HG02759 (cell line): ENCODE measurements around the gene SLC19A1.

Experiments
- ATAC-seq: cut with Tn5 transposase; IDR thresholded peaks from one replicate; pipeline ENCODE4 v1.9.1; 2021; ENCODE audit warnings: mild to moderate bottlenecking, moderate library complexity; ENCODE audit not compliant: unreplicated experiment

The SLC19A1 gene

GRCh38 chr21:45496968-45497845 is 45.0 kb downstream of the SLC19A1 start:
- no peak for ATAC-seq

DNA sequence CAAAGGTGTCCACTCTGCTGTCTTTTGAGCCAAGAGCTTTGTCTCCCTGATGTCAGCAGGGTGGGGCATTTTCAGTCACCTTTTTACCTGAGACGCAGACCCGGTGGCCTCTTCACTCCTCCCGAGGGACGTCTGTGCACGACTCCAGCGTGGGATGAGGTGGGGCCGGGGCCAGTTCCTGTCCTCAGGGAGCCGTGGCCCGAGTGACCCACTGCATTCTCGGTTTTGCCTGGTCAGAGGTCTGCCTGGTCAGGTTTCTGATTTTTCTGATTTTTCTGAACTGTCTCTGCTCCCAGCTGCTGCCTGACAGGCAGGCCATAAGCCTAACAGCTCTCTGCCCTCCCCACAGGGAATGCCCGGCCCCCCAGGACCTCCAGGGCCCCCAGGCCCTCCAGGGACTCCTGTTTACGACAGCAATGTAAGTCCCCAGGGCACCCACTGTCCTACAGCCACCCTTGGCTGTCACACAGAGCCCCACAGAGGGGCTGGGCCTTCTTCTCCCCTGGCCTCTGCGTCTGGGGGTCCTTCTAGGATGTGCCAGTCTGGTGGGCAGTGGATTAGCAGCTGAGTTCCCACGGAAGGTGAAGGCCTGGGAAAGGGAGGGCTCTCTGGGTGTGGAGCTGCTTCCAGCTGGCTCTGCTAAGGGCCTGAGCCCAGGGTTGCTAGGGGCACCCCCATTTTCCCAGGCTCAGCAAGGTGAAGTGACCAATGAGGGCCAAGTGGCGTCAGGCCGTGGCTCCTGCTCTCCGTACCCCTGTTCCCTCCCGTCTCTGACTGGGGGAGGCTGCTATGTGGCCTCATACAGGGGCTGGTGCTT is 45.9 kb downstream of the SLC19A1 start:
- no peak for ATAC-seq

DNA sequence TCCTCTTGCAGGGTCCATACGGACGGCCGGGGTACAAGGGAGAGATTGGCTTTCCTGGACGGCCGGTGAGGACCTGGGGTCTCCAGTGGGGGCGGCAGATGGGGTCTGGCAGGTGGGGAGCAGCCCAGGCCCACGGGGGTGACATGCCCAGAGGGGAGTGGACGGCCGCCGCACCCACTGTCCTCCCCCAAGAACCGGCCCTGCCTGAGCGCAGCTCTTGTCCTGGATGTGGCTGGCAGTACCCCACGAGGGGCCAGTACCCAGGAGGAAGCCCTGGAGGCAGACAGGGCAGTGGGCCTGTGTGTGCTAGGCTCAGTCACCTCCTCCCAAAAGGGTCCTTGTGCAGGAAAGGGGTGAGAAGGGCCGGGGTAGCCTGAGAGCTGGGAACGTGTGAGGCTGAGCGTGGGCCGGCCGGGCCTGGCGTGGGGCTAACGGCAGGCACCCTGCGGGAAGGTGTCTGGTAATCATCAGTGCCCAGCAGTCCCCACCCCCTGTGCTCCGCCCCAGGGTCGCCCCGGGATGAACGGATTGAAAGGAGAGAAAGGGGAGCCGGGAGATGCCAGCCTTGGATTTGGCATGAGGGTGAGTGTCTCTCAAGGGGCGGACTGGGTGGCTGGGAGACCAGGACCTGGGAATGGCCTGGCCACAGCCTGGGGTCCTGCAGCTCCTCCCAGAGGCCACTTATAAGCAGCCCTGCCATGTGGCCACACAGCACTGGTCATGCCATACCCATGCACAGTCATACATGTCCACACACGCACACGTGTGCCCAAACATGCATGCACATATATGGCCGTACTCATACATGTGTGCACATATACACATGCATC is 47.2 kb downstream of the SLC19A1 start:
- no peak for ATAC-seq

- no peak for ATAC-seq
These were observed 47.9 kb downstream of the SLC19A1 start for GRCh38 chr21:45494135-45494850.

DNA sequence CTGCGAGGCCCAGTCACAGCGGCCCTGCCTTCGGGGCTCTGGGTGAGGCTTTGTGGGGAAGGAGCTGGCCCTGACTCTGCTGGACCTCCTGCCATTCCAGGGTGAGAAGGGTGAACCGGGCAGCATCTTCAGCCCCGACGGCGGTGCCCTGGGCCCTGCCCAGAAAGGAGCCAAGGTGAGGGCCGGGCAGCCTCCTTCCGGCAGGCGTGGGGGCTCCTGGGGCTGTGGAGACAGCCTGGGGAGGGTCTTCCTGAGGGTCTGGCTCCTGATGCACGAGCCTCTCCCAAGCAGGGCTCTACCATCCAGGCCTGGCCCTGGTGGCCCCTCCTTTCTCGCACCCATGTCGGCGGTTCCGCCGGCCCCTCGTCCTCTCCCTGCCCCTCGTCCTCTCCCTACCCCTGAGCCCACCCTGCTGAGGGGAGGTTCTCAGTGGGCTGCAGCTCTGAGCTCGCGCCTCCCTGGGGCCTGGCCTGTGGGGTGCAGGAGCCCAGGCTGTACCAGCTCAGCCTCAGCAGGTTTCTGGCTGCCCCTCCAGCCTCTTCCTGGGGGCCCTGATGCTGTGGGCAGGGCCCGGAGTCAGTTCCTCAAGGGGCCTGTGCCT is 48.7 kb downstream of the SLC19A1 start:
- ATAC-seq = no peak

DNA sequence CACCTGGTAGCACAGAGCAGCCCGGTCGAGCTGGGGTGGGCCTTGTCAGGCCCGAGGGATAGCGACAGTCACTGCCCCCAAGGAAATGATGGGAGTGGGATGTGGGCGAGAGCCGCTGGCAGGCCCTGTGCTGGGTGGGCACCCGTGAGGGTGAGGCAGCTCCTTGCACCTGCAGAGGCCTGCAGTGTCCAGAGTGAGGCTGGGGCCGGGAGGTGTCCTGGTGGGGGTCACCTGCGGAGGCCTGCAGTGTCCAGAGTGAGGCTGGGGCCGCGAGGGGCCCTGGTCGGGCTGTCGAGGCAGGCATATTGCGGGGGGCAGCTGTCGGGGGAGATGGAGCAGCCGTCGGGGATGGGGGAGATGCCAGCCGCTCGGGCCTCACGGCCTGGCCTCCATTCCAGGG is 49.5 kb downstream of the SLC19A1 start:
- ATAC-seq = no peak

DNA sequence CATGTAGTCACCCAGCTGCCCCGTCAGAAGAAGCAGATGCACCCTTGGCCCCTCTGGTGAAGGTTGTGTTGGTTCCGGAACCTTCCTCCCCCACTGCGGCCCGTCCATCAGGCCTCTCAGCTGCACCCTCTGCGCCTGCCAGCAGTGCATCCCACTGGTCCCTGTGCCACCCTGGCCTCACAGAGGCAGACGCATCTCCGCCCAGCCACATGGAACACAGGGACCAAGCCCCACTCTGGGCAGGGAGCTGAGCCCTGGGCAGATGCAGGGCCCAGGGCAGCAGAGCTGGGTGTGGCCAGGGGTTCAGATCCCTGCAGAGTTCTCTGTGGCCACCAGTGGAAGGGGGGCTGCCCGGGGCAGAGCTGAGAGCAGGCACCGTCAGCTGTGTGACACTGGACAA is 50.6 kb downstream of the SLC19A1 start:
- no peak for ATAC-seq

DNA sequence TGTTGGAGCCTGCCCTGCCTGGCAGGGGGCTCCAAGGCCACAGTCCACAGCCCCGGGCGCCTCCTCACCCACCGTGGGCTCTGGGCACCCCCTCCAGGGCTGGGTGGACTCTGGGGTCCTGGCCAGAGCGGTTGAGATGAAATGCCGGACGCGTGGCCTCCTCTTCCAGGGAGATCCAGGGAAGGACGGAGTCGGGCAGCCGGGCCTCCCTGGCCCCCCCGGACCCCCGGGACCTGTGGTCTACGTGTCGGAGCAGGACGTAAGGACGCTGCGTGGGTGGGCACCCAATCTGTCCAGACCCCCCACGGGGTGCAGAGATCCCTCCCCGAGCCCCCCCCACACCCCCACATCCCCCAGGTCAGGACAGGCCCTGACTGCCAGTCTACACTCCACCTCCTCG is 51.2 kb downstream of the SLC19A1 start:
- ATAC-seq = no peak

DNA sequence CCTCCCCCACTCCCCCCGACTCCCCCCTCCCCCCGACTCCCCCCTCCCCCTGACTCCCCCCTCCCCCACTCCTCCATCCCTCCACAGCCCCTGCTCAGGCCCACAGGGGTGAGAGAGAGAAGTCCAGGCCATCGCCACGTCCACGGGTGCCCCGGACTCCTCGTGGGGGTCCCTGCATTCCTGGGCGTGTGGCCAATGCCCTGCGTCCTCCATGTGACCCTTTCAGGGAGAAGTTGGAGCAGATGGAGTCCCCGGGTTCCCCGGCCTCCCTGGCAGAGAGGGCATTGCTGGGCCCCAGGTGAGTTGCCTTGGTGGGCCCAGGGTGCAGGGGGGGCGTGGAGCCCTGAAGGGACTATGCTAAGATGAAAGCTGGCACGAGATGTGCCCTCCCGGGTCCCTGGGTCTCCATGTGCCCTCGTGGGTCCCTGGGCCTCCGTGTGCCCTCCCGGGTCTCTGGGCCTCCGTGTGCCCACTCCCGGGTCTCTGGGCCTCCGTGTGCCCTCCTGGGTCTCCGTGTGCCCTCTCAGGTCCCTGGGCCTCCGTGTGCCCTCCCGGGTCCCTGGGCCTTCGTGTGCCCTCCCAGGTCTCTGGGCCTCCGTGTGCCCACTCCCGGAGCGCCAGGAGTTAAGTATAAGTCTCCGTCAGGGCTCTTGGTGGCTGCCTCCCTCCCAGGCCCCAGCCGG is 52.0 kb downstream of the SLC19A1 start:
- ATAC-seq = no peak

- ATAC-seq = no peak
These were observed 52.6 kb downstream of the SLC19A1 start for GRCh38 chr21:45489722-45489982.

GRCh38 chr21:45488931-45489721 is 53.1 kb downstream of the SLC19A1 start:
- ATAC-seq = no peak

DNA sequence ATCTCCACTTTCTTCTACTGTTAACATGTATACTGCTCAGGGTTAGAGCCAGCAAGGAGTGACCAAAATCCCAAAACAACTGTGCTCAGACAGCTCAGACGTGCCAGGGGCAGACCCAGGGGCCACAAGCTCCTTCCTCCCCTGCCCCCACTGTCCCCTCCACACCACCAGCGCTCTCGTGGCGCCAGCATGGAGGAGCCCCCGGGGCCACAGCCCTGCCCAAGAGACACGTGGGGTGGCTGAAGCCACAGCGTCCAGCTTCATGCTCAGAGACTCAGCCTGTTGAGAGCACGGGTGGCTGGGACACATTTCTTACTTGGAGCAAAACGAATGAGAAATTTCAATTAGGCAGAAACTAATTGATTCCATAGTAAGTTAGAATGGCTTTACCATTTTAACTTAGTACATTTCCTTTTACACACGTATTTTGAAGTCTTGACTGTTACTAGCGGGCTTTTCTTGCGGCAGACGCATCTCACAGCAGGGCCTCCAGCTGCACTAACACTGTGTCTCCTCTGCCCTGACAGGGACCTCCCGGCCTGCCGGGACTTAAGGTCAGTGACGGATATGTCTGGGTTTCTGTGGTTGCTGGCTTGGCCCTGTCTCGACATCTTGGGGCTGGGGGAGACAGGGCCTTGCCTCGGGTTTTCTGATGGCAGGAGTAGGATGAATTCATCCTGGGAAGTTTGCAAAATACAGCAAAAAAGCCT is 54.2 kb downstream of the SLC19A1 start:
- ATAC-seq = no peak

- no peak for ATAC-seq
These were observed 55.0 kb downstream of the SLC19A1 start for GRCh38 chr21:45487161-45487806.

GRCh38 chr21:45486443-45487160 is 55.6 kb downstream of the SLC19A1 start:
- ATAC-seq = no peak

- ATAC-seq = no peak
These were observed 56.4 kb downstream of the SLC19A1 start for GRCh38 chr21:45485686-45486442.

DNA sequence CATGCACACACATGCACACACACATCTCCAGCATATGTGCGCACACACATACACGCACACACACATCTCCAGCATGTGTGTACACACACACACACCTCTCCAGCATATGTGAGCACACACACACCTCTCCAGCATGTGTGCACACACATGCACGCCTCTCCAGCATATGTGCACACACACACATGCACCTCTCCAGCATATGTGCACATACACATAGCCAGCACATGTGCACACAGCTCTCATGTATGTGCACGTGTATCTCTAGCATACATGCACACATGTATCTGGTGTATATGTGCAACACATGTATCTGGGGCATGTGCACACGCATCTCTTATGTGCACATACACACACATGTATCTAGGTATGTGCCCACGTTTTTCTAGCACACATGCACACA is 57.9 kb downstream of the SLC19A1 start:
- no peak for ATAC-seq
